PC-3 (cell line): ENCODE measurements around the gene IL1RAPL1. TPM values are rescaled to one million over a fixed set of nuclear protein-coding genes. Genes with fewer than 3 reads are reported as not detected.
A peak's percentile ranks its signal among the peaks of the same experiment; 100 is the strongest.

ENCODE experiments used
- ATAC-seq: fragments of 200-7000 bp; cut with Tn5 transposase; 2 replicates; pipeline ENCODE4 v1.9.1; 2020; ENCODE audit warnings: mild to moderate bottlenecking, moderate library complexity
- BruUV-seq: library from RNA; stranded (reverse); fragments of 400-500 nt; replicated peaks from 2 replicates; lab custom pipeline; 2021; lab: Mats Ljungman, UMichigan
- CTCF ChIA-PET: fragments of 300-600 bp; sonication (Branson Sonifier 250); formaldehyde crosslinking; loops from one replicate; lab custom pipeline; 2022; ENCODE audit warnings: antibody characterized with exemption; lab: Charles Lee
- POLR2A ChIA-PET: fragments of 300-600 bp; sonication (Branson Sonifier 250); formaldehyde crosslinking; loops from one replicate; lab custom pipeline; 2022; ENCODE audit warnings: antibody characterized with exemption; ENCODE audit not compliant: unreplicated experiment; lab: Charles Lee
- DNase-seq: peaks from one replicate; pipeline ENCODE4 v3.0.0-alpha.2; 2015
- H2AFZ ChIP-seq: fragments of 300-600 bp; sonication (generic); 2 replicates; pipeline ENCODE4 v1.6.0; 2016; ENCODE audit warnings: antibody characterized with exemption, low read length
- H3F3A ChIP-seq: fragments of 300-600 bp; sonication (generic); one replicate; pipeline ENCODE4 v1.6.0; 2017; ENCODE audit warnings: antibody characterized with exemption, low read length, control low read depth, mild to moderate bottlenecking; ENCODE audit not compliant: unreplicated experiment
- H3K27ac ChIP-seq: fragments of 300-600 bp; sonication (generic); 2 replicates; pipeline ENCODE4 v1.5.1; 2016; ENCODE audit warnings: mild to moderate bottlenecking, low read length
- H3K27me3 ChIP-seq: fragments of 300-600 bp; sonication (generic); 2 replicates; pipeline ENCODE4 v1.6.1; 2016; ENCODE audit warnings: low read length, mixed read lengths
- H3K36me3 ChIP-seq: fragments of 300-600 bp; sonication (generic); 2 replicates; pipeline ENCODE4 v1.6.1; 2016; ENCODE audit warnings: low read depth, mixed run types, low read length, mixed read lengths
- H3K4me1 ChIP-seq: fragments of 300-600 bp; sonication (generic); 2 replicates; pipeline ENCODE4 v1.5.1; 2016; ENCODE audit warnings: low read length; ENCODE audit not compliant: insufficient read depth
- H3K4me2 ChIP-seq: fragments of 300-600 bp; sonication (generic); 2 replicates; pipeline ENCODE4 v1.6.0; 2016; ENCODE audit warnings: low read length
- H3K4me3 ChIP-seq: fragments of 300-600 bp; sonication (generic); 2 replicates; pipeline ENCODE4 v1.5.1; 2016; ENCODE audit warnings: mild to moderate bottlenecking, low read length, mixed read lengths
- H3K79me2 ChIP-seq: fragments of 300-600 bp; sonication (generic); 2 replicates; pipeline ENCODE4 v1.6.1; 2017; ENCODE audit warnings: low read length, mixed read lengths
- H3K9ac ChIP-seq: fragments of 300-600 bp; sonication (generic); 2 replicates; pipeline ENCODE4 v1.6.0; 2016; ENCODE audit warnings: mild to moderate bottlenecking, low read length
- H3K9me2 ChIP-seq: fragments of 300-600 bp; sonication (generic); replicated peaks from 2 replicates; pipeline ENCODE4 v1.6.1; 2016; ENCODE audit warnings: mixed run types, low read length, mixed read lengths
- H3K9me3 ChIP-seq: fragments of 300-600 bp; sonication (generic); 2 replicates; pipeline ENCODE4 v1.6.1; 2016; ENCODE audit warnings: low read length, mixed read lengths
- H4K20me1 ChIP-seq: fragments of 300-600 bp; sonication (generic); 2 replicates; pipeline ENCODE4 v1.6.1; 2016; ENCODE audit warnings: low read length, mixed read lengths
- EZH2 ChIP-seq: fragments of 300-600 bp; sonication (generic); IDR thresholded peaks from one replicate; pipeline ENCODE4 v1.6.1; 2017; ENCODE audit warnings: antibody characterized with exemption, mild to moderate bottlenecking, low read length; ENCODE audit not compliant: unreplicated experiment
- EZH2phosphoT487 ChIP-seq: fragments of 300-600 bp; sonication (generic); IDR thresholded peaks from 2 replicates; pipeline ENCODE4 v1.6.1; 2018; ENCODE audit warnings: mild to moderate bottlenecking, antibody characterized with exemption, low read length, borderline replicate concordance
- intact Hi-C: fragments of 100-400 bp; cut with micrococcal nuclease; formaldehyde crosslinking; loops from 2 replicates; pipeline ENCODE4 v1.9.0; 2023
- total RNA-seq: library from RNA; depleted of rRNA; stranded (reverse); fragments of >200 nt; gene quantifications from 2 replicates; pipeline ENCODE4 v1.2.3, GENCODE V29; 2014
- TF ChIP-seq, protein P1 (sequence below): fragments of 300-600 bp; sonication (generic); conservative IDR thresholded peaks from 2 replicates; pipeline ENCODE4 v1.5.1; 2017; ENCODE audit warnings: antibody characterized with exemption, low read depth, mild to moderate bottlenecking, low read length

IL1RAPL1 gene
- total RNA-seq, 1 experiment from 2014 or later = 0.44 TPM

DNA sequence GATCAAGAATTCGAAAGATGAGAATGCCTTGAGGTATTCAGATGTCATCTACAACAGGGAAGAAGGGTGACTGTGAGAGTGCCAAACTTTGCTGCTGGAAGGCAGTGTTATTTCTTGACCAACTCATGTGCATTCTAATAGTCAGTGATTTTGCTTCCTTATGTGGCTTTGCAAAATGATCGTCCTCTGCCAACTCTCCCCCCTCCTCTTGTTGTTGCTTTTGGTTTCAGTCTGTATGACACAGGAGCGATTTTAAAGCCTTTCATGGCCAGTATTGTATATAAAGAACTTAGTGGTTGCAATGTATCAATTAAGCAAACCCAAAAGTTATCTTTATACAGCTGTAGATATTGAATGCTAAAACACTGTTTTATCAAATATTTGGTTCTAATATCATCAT is 379.1 kb downstream of the IL1RAPL1 start:
- ChIA-PET POLR2A (no interaction called here), CTCF (no interaction called here)
- no peak overlapping the region for H3K9ac ChIP-seq
- no peaks in the 10 kb centered on the region for H3K36me3 ChIP-seq
- intact Hi-C loops = no loop called here
- no TSS peak for BruUV-seq
- no peak overlapping the region for H3K4me3 ChIP-seq
- TF ChIP-seq EZH2phosphoT487 = no peak
- TF ChIP-seq, protein P1, sequence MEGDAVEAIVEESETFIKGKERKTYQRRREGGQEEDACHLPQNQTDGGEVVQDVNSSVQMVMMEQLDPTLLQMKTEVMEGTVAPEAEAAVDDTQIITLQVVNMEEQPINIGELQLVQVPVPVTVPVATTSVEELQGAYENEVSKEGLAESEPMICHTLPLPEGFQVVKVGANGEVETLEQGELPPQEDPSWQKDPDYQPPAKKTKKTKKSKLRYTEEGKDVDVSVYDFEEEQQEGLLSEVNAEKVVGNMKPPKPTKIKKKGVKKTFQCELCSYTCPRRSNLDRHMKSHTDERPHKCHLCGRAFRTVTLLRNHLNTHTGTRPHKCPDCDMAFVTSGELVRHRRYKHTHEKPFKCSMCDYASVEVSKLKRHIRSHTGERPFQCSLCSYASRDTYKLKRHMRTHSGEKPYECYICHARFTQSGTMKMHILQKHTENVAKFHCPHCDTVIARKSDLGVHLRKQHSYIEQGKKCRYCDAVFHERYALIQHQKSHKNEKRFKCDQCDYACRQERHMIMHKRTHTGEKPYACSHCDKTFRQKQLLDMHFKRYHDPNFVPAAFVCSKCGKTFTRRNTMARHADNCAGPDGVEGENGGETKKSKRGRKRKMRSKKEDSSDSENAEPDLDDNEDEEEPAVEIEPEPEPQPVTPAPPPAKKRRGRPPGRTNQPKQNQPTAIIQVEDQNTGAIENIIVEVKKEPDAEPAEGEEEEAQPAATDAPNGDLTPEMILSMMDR = no peak
- no peak for TF ChIP-seq EZH2
- DNase-seq = peak; percentile 5
- no peaks in the 10 kb centered on the region for H3K9me2 ChIP-seq
- no peaks in the 10 kb centered on the region for H3F3A ChIP-seq
- H3K79me2 ChIP-seq = no peaks in the 10 kb centered on the region
- no peaks in the 10 kb centered on the region for H3K9me3 ChIP-seq
- no peak overlapping the region for H3K27ac ChIP-seq
- no peak overlapping the region for H3K4me2 ChIP-seq
- peak overlapping the region; percentile 55; the same call in 1 of the 2 replicates for H2AFZ ChIP-seq
- no peaks in the 10 kb centered on the region for H3K4me1 ChIP-seq
- no peaks in the 10 kb centered on the region for H3K27me3 ChIP-seq
- H4K20me1 ChIP-seq = no peaks in the 10 kb centered on the region
- ATAC-seq = no peak

DNA sequence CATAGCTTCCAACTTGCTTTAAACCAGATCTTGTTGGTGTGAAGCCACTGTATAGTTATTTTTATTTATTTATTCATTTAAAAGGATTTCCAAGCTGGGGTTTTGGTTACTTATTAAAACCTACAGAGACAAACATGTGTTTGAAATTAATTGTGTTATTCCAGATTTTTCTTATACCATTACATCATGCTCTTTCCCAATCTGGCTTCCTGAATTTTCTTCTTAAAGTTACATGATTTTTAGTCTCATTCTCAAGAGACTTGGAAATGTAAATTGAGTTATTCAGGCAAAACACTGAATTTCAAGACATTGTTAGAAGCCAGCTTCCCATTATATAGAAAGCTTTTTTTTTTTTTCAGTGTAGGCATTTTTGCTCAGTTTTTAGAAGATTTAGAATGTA is 381.9 kb downstream of the IL1RAPL1 start:
- Histone ChIP-seq H3K79me2 (no peaks in the 10 kb centered on the region), H3F3A (no peaks in the 10 kb centered on the region), H3K27me3 (no peaks in the 10 kb centered on the region), H3K27ac (no peak overlapping the region), H3K4me1 (no peaks in the 10 kb centered on the region), H3K36me3 (no peaks in the 10 kb centered on the region), H3K4me3 (no peak overlapping the region), H4K20me1 (no peaks in the 10 kb centered on the region), H3K4me2 (no peak overlapping the region), H2AFZ (no peak overlapping the region), H3K9me3 (no peaks in the 10 kb centered on the region), H3K9me2 (no peaks in the 10 kb centered on the region), H3K9ac (no peak overlapping the region)
- intact Hi-C loops = no loop called here
- TF ChIP-seq EZH2phosphoT487 (no peak), EZH2 (no peak)
- TF ChIP-seq, protein P1 = no peak
- POLR2A ChIA-PET = no interaction called here
- no peak for ATAC-seq
- CTCF ChIA-PET = no interaction called here
- BruUV-seq = no TSS peak
- DNase-seq = no peak

DNA sequence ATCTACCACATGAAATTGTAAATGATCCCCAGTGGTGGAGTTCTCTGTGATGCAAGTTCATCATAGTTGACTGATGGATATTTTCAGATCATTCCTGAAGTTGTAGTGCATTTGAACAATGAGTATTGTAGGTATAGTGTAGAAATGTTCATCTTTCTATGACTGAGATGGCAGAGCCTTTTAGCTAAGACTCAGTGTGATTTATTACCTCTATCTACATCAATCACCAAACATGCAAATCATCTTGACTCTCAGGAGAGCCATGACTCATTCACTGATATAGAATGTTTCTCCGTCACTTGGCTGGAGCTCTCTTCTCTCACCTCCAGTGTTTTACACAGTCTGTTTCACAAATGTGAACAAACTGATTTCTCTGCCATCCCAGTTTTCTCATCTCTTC is 392.6 kb downstream of the IL1RAPL1 start:
- CTCF ChIA-PET = no interaction called here
- intact Hi-C loops = no loop called here
- ATAC-seq (no peak), DNase-seq (no peak)
- no peaks in the 10 kb centered on the region for H3K9me2 ChIP-seq
- BruUV-seq = no TSS peak
- TF ChIP-seq, protein P1 = no peak
- TF ChIP-seq EZH2 = no peak
- no peak for TF ChIP-seq EZH2phosphoT487
- no peaks in the 10 kb centered on the region for H3K36me3 ChIP-seq
- H3K9me3 ChIP-seq = no peaks in the 10 kb centered on the region
- POLR2A ChIA-PET = no interaction called here
- no peak overlapping the region for H3K4me3 ChIP-seq
- H3K4me2 ChIP-seq = no peak overlapping the region
- no peaks in the 10 kb centered on the region for H3F3A ChIP-seq
- no peak overlapping the region for H3K27ac ChIP-seq
- no peaks in the 10 kb centered on the region for H3K27me3 ChIP-seq
- no peak overlapping the region for H2AFZ ChIP-seq
- no peaks in the 10 kb centered on the region for H3K79me2 ChIP-seq
- H4K20me1 ChIP-seq = no peaks in the 10 kb centered on the region
- no peaks in the 10 kb centered on the region for H3K4me1 ChIP-seq
- no peak overlapping the region for H3K9ac ChIP-seq
